Prostate gland (tissue), 2 donors: ENCODE data around the gene ZNF487.

Experiments
- CTCF ChIP-seq, 4 experiments: fragments of 200-600 bp in 2 of 4; fragments of 450-650 bp in 2 of 4; sonication (generic) in 2 of 4; IDR thresholded peaks; 1 replicate in 3 of 4; 2 replicates in 1 of 4; pipeline ENCODE4 v1.5.1; 2016 to 2019; ENCODE audit warnings: antibody characterized with exemption in 4 of 4, mild to moderate bottlenecking in 2 of 4, moderate library complexity in 2 of 4
- POLR2A ChIP-seq: fragments of 450-650 bp; IDR thresholded peaks from one replicate; pipeline ENCODE4 v1.6.1; 2016; ENCODE audit warnings: antibody characterized with exemption, mild to moderate bottlenecking
- POLR2AphosphoS5 ChIP-seq: sonication (generic); formaldehyde crosslinking; IDR thresholded peaks from one replicate; pipeline ENCODE4 v1.6.1; 2017; ENCODE audit warnings: antibody characterized with exemption

- TF ChIP-seq POLR2A (peak; percentile 92), CTCF (IDR thresholded peaks at IDR 0.05) (peak in 2 of 4 experiments; percentile 12 to 37), POLR2AphosphoS5 (peak; percentile 68)
Measured at GRCh38 chr10:43436291-43437140, at the start of gene ZNF487.
